Lung (tissue), 12 donors: ENCODE measurements around the gene C1QL4. TPM values are rescaled to one million over a fixed set of nuclear protein-coding genes. Genes with fewer than 3 reads are reported as not detected.

Source experiments
- ATAC-seq: fragments of 200-7000 bp; cut with Tn5 transposase; one replicate; pipeline ENCODE4 v1.9.1; 2020; ENCODE audit warnings: moderate number of reproducible peaks; ENCODE audit not compliant: insufficient read depth, low FRiP score
- DNase-seq, 3 donors: peaks; one replicate each; pipeline ENCODE4 v3.0.0-alpha.2; 2013 to 2017
- H3K27ac ChIP-seq, 2 donors: one replicate each; pipeline ENCODE4 v1.5.1; 2013; ENCODE audit warnings: mild to moderate bottlenecking in 2 of 2, moderate library complexity in 2 of 2, control low read depth in 1 of 2, inconsistent platforms in 1 of 2, low read depth in 1 of 2, low read length in 1 of 2
- H3K27me3 ChIP-seq, 3 donors: one replicate each; pipeline ENCODE4 v1.5.1; 2013; ENCODE audit warnings: low read length in 2 of 3; ENCODE audit not compliant: control insufficient read depth in 3 of 3, insufficient read depth in 3 of 3
- H3K36me3 ChIP-seq, 4 donors: one replicate each; pipeline ENCODE4 v1.5.1; 2013; ENCODE audit warnings: low read length in 4 of 4, mild to moderate bottlenecking in 1 of 4, moderate library complexity in 1 of 4; ENCODE audit not compliant: control insufficient read depth in 4 of 4, insufficient read depth in 4 of 4
- H3K4me1 ChIP-seq, 5 donors: one replicate each; pipeline ENCODE4 v1.5.1; 2013; ENCODE audit warnings: low read length in 5 of 5, mild to moderate bottlenecking in 2 of 5, moderate library complexity in 1 of 5; ENCODE audit not compliant: control insufficient read depth in 5 of 5, insufficient read depth in 5 of 5
- H3K4me3 ChIP-seq: one replicate; pipeline ENCODE4 v1.5.1; 2013; ENCODE audit warnings: mild to moderate bottlenecking, control low read depth, moderate library complexity
- H3K9ac ChIP-seq, 2 donors: one replicate each; pipeline ENCODE4 v1.5.1; 2013; ENCODE audit warnings: low read length in 2 of 2, control low read depth in 1 of 2; ENCODE audit not compliant: insufficient read depth in 1 of 2
- H3K9me3 ChIP-seq, 4 donors: one replicate each; pipeline ENCODE4 v1.5.1; 2013; ENCODE audit warnings: low read length in 3 of 4, mild to moderate bottlenecking in 1 of 4, moderate library complexity in 1 of 4; ENCODE audit not compliant: control insufficient read depth in 4 of 4, insufficient read depth in 3 of 4
- WGBS, 2 donors: extraction: QIAGEN DNeasy Blood & Tissue Kit; methylation state at CpG; one replicate each; pipeline ENCODE4 v1.1.7; 2013; 5-methylcytosine and 5-hydroxymethylcytosine counted together
- polyA plus RNA-seq, 2 donors: library from polyadenylated mRNA; stranded (reverse); fragments of 200-250 nt; gene quantifications; one replicate each; pipeline ENCODE4 v1.2.1, GENCODE V29; 2013
- total RNA-seq, 2 donors: library from RNA; depleted of rRNA in 1 of 2; stranded (reverse); fragments of >200 nt in 1 of 2; gene quantifications; one replicate each; pipeline ENCODE4 v1.2.1, GENCODE V29; 2014 to 2021
- TF ChIP-seq, protein P1 (sequence below): IDR thresholded peaks from 2 replicates; pipeline ENCODE4 v1.5.1; 2012; ENCODE audit warnings: mild to moderate bottlenecking; ENCODE audit errors: control extremely low read depth, extremely low read depth
- donor health status: control.
- donor health status: control.
- donor health status: Bipolar disorder and iron deficiency.
- donor health status: healthy.
- donor health status: DM: yes; HTN: yes; CAD: no.

C1QL4 gene
- total and polyA plus RNA-seq, 4 donors = 0.06 TPM; not detected in 3

- no peaks in the 10 kb centered on the region for H3K36me3 ChIP-seq
- ATAC-seq (no peak), DNase-seq (no peak)
- H3K4me1 ChIP-seq = peaks cover 0 to 19% (median 5%) of the 10 kb centered on the region in 5 donors
- 58 to 69% methylated on average over 5 of the region's 5 CpGs for WGBS, 2 donors
- no peak overlapping the region for H3K9ac ChIP-seq
- H3K27ac ChIP-seq = no peak overlapping the region
- no peaks in the 10 kb centered on the region for H3K27me3 ChIP-seq
- no peaks in the 10 kb centered on the region for H3K9me3 ChIP-seq
- H3K4me3 ChIP-seq = no peak overlapping the region
- TF ChIP-seq, protein P1, sequence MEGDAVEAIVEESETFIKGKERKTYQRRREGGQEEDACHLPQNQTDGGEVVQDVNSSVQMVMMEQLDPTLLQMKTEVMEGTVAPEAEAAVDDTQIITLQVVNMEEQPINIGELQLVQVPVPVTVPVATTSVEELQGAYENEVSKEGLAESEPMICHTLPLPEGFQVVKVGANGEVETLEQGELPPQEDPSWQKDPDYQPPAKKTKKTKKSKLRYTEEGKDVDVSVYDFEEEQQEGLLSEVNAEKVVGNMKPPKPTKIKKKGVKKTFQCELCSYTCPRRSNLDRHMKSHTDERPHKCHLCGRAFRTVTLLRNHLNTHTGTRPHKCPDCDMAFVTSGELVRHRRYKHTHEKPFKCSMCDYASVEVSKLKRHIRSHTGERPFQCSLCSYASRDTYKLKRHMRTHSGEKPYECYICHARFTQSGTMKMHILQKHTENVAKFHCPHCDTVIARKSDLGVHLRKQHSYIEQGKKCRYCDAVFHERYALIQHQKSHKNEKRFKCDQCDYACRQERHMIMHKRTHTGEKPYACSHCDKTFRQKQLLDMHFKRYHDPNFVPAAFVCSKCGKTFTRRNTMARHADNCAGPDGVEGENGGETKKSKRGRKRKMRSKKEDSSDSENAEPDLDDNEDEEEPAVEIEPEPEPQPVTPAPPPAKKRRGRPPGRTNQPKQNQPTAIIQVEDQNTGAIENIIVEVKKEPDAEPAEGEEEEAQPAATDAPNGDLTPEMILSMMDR = no peak
These were observed 28.6 kb upstream of the C1QL4 start for GRCh38 chr12:49365542-49365941.

- Histone ChIP-seq H3K27ac (no peak overlapping the region), H3K9me3 (no peaks in the 10 kb centered on the region), H3K27me3 (no peaks in the 10 kb centered on the region), H3K9ac (no peak overlapping the region), H3K4me1 (peaks cover 0 to 16% (median 5%) of the 10 kb centered on the region in 5 donors), H3K4me3 (no peak overlapping the region), H3K36me3 (no peaks in the 10 kb centered on the region)
- TF ChIP-seq, protein P1 = no peak
- 25 to 68% methylated on average over 1 of the region's 1 CpG for WGBS, 2 donors
- ATAC-seq = no peak
- DNase-seq = no peak
These were observed 28.0 kb upstream of the C1QL4 start for GRCh38 chr12:49364989-49365388.

DNA sequence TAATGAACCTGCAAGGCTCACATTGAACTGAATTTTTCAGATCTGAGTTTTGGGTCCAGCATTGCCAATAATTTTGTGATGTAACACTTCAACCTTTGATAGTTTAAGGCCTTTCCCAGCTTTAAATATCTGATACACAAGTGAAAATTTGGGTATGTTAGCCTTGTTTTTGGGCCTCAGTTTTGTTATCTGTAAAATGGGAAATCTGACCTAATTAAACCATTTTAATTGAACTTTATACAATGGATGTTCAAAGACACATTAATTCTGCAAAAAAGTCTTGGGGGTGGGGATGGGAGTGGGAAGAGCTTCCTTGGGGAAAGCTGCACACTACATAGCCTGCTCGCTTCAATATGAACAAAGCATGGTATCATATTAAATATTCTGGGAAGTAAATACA, 25.1 kb upstream of the C1QL4 start:
- H3K9me3 ChIP-seq = no peaks in the 10 kb centered on the region
- H3K4me3 ChIP-seq = no peak overlapping the region
- H3K27ac ChIP-seq = no peak overlapping the region
- TF ChIP-seq, protein P1 = no peak
- no peaks in the 10 kb centered on the region for H3K27me3 ChIP-seq
- no peak for DNase-seq
- peaks cover 0 to 6% (median 0%) of the 10 kb centered on the region in 5 donors for H3K4me1 ChIP-seq
- H3K36me3 ChIP-seq = no peaks in the 10 kb centered on the region
- ATAC-seq = no peak
- H3K9ac ChIP-seq = no peak overlapping the region
- WGBS, 2 donors = 98 to 100% methylated on average over 1 of the region's 1 CpG

GRCh38 chr12:49359671-49360070, 22.7 kb upstream of the C1QL4 start:
- Histone ChIP-seq H3K9ac (no peak overlapping the region), H3K36me3 (no peaks in the 10 kb centered on the region), H3K27me3 (no peaks in the 10 kb centered on the region), H3K4me3 (no peak overlapping the region), H3K9me3 (no peaks in the 10 kb centered on the region), H3K4me1 (peaks cover 0 to 6% (median 0%) of the 10 kb centered on the region in 5 donors), H3K27ac (no peak overlapping the region)
- DNase-seq = no peak
- WGBS, 2 donors = 84 to 95% methylated on average over 7 of the region's 7 CpGs
- TF ChIP-seq, protein P1 = no peak
- ATAC-seq = no peak
